Fibroblast of lung (primary cell): ENCODE results near the gene OGDH. TPM values are rescaled to one million over a fixed set of nuclear protein-coding genes. Genes with fewer than 3 reads are reported as not detected.
"Not testable (repeated sequence)": the region's sequence is repeated elsewhere in the genome, so short reads cannot be mapped to it uniquely, and the experiment has no call there.

Experiments
- DNase-seq, 2 donors: peaks; one replicate each; pipeline versions ENCODE4 v3.0.0 to v3.0.0-alpha.2; 2010; ENCODE audit warnings: low read depth in 2 of 2
- H2AFZ ChIP-seq: 2 replicates; pipeline ENCODE4 v1.5.1; 2012; ENCODE audit warnings: low read length, control low read depth, inconsistent platforms
- H3K27ac ChIP-seq: 2 replicates; pipeline ENCODE4 v1.5.1; 2011; ENCODE audit warnings: low read length, control low read depth; ENCODE audit not compliant: insufficient read depth
- H3K27me3 ChIP-seq: 2 replicates; pipeline ENCODE4 v1.5.1; 2011; ENCODE audit warnings: mild to moderate bottlenecking, low read length; ENCODE audit not compliant: control insufficient read depth, insufficient read depth
- H3K36me3 ChIP-seq: 2 replicates; pipeline ENCODE4 v1.5.1; 2011; ENCODE audit warnings: low read length; ENCODE audit not compliant: control insufficient read depth, insufficient read depth
- H3K4me1 ChIP-seq: 2 replicates; pipeline ENCODE4 v1.5.1; 2011; ENCODE audit warnings: low read length; ENCODE audit not compliant: control insufficient read depth, insufficient read depth; ENCODE audit errors: extremely low read depth
- H3K4me2 ChIP-seq: 2 replicates; pipeline ENCODE4 v1.5.1; 2011; ENCODE audit warnings: low read length, control low read depth; ENCODE audit not compliant: insufficient read depth; ENCODE audit errors: extremely low read depth
- H3K4me3 ChIP-seq, 4 experiments: fragments of 200-600 bp in 1 of 4; sonication (generic) in 1 of 4; replicated peaks in 1 of 4; 2 replicates each; pipeline ENCODE4 v1.5.1; 2011 to 2016; ENCODE audit warnings: low read length in 4 of 4, low read depth in 3 of 4, mild to moderate bottlenecking in 3 of 4, control low read depth in 2 of 4, inconsistent platforms in 1 of 4, mixed read lengths in 1 of 4; ENCODE audit not compliant: insufficient read depth in 1 of 4; ENCODE audit errors: control extremely low read depth in 1 of 4
- H3K79me2 ChIP-seq: 2 replicates; pipeline ENCODE4 v1.5.1; 2012; ENCODE audit warnings: mild to moderate bottlenecking, low read length, inconsistent platforms; ENCODE audit not compliant: control insufficient read depth, insufficient read depth
- H3K9ac ChIP-seq: 2 replicates; pipeline ENCODE4 v1.5.1; 2011; ENCODE audit warnings: mild to moderate bottlenecking, low read length, control low read depth; ENCODE audit not compliant: insufficient read depth
- H3K9me3 ChIP-seq: 2 replicates; pipeline ENCODE4 v1.5.1; 2012; ENCODE audit warnings: low read depth, low read length; ENCODE audit not compliant: control insufficient read depth, insufficient read depth
- H4K20me1 ChIP-seq: 2 replicates; pipeline ENCODE4 v1.5.1; 2011; ENCODE audit warnings: low read length; ENCODE audit not compliant: control insufficient read depth, insufficient read depth; ENCODE audit errors: extremely low read depth
- CTCF ChIP-seq, 2 donors: IDR thresholded peaks in 1 of 2; conservative IDR thresholded peaks in 1 of 2; 1 replicate in 1 of 2; 2 replicates in 1 of 2; pipeline ENCODE4 v1.5.1; 2011 to 2012; ENCODE audit warnings: low read length in 2 of 2, control low read depth in 1 of 2, inconsistent platforms in 1 of 2, low read depth in 1 of 2, mild to moderate bottlenecking in 1 of 2
- EZH2 ChIP-seq: IDR thresholded peaks from 2 replicates; pipeline ENCODE4 v1.5.1; 2012; ENCODE audit warnings: low read length, control low read depth, mild to moderate bottlenecking; ENCODE audit errors: missing control alignments
- polyA plus RNA-seq, 2 donors: library from polyadenylated mRNA; depleted of rRNA in 1 of 2; stranded (reverse) in 1 of 2; unstranded in 1 of 2; fragments of >200 nt; gene quantifications; 2 replicates each; pipeline ENCODE4 v1.2.1, GENCODE V29; 2011 to 2012; ENCODE audit warnings: missing spikeins in 1 of 2
- total RNA-seq: library from RNA; depleted of rRNA; stranded (reverse); fragments of >200 nt; gene quantifications from 2 replicates; pipeline ENCODE4 v1.2.1, GENCODE V29; 2014

Gene OGDH
- total and polyA plus RNA-seq, 2 donors (not counting 1 experiment from before 2014, with no cell fraction given): 60.8 to 69.2 TPM

- Histone ChIP-seq H3K4me1 (peaks cover 2% of the 10 kb centered on the region), H3K27ac (no peak overlapping the region), H3K79me2 (no peaks in the 10 kb centered on the region), H3K9ac (no peak overlapping the region), H3K27me3 (no peaks in the 10 kb centered on the region), H3K4me3 (no peak overlapping the region), H3K4me2 (no peak overlapping the region), H2AFZ (no peak overlapping the region), H3K36me3 (peaks cover 22% of the 10 kb centered on the region), H3K9me3 (no peaks in the 10 kb centered on the region), H4K20me1 (no peaks in the 10 kb centered on the region)
- no peak for DNase-seq
- no peak for TF ChIP-seq CTCF (conservative IDR thresholded peaks at IDR 0.05 in 1 of 2, IDR thresholded peaks at IDR 0.05 in 1 of 2; ENCODE audit: low read depth in 1 of 2, low read length in 2 of 2)
- TF ChIP-seq EZH2: no peak
Measured at GRCh38 chr7:44698046-44698580, 91.7 kb downstream of the OGDH start.

GRCh38 chr7:44699598-44699997, 93.2 kb downstream of the OGDH start:
- not testable (repeated sequence) for H3K4me1 ChIP-seq, H2AFZ ChIP-seq, H3K27me3 ChIP-seq, H3K4me2 ChIP-seq, H3K9me3 ChIP-seq, H3K27ac ChIP-seq, H3K9ac ChIP-seq, DNase-seq, H4K20me1 ChIP-seq, H3K79me2 ChIP-seq, H3K4me3 ChIP-seq
- H3K36me3 ChIP-seq: peaks cover 17% of the 10 kb centered on the region

GRCh38 chr7:44700322-44700721, 93.9 kb downstream of the OGDH start:
- H3K27ac ChIP-seq: no peak overlapping the region
- TF ChIP-seq EZH2 (no peak), CTCF (conservative IDR thresholded peaks at IDR 0.05 in 1 of 2, IDR thresholded peaks at IDR 0.05 in 1 of 2; ENCODE audit: low read depth in 1 of 2, low read length in 2 of 2) (no peak)
- no peak overlapping the region for H2AFZ ChIP-seq
- no peaks in the 10 kb centered on the region for H3K27me3 ChIP-seq
- no peak for DNase-seq
- no peaks in the 10 kb centered on the region for H4K20me1 ChIP-seq
- no peak overlapping the region for H3K4me3 ChIP-seq
- H3K9me3 ChIP-seq: no peaks in the 10 kb centered on the region
- peaks cover 15% of the 10 kb centered on the region for H3K36me3 ChIP-seq
- no peak overlapping the region for H3K9ac ChIP-seq
- H3K79me2 ChIP-seq: no peaks in the 10 kb centered on the region
- no peaks in the 10 kb centered on the region for H3K4me1 ChIP-seq
- H3K4me2 ChIP-seq: no peak overlapping the region

GRCh38 chr7:44703391-44703790, 97.0 kb downstream of the OGDH start:
- H4K20me1 ChIP-seq, H3K4me1 ChIP-seq, H3K4me2 ChIP-seq, H3K9ac ChIP-seq, H3K36me3 ChIP-seq, H3K27ac ChIP-seq, H3K27me3 ChIP-seq, H2AFZ ChIP-seq, DNase-seq, H3K9me3 ChIP-seq, H3K79me2 ChIP-seq, H3K4me3 ChIP-seq: not testable (repeated sequence)
